ENCODE results near the gene ATP8B4.

- TF ChIP-seq CTCF (IDR thresholded peaks at IDR 0.05; ENCODE audit: insufficient read depth, low read length, poor library complexity, severe bottlenecking) = no peak
- TF ChIP-seq EZH2phosphoT487 (conservative IDR thresholded peaks at IDR 0.05; ENCODE audit: low read length) = no peak
Measured at GRCh38 chr15:50110285-50110684, 8.7 kb downstream of the ATP8B4 start.

Measured in SU-DHL-6 (cell line).